ENCODE data around the gene SIRT7.

DNA sequence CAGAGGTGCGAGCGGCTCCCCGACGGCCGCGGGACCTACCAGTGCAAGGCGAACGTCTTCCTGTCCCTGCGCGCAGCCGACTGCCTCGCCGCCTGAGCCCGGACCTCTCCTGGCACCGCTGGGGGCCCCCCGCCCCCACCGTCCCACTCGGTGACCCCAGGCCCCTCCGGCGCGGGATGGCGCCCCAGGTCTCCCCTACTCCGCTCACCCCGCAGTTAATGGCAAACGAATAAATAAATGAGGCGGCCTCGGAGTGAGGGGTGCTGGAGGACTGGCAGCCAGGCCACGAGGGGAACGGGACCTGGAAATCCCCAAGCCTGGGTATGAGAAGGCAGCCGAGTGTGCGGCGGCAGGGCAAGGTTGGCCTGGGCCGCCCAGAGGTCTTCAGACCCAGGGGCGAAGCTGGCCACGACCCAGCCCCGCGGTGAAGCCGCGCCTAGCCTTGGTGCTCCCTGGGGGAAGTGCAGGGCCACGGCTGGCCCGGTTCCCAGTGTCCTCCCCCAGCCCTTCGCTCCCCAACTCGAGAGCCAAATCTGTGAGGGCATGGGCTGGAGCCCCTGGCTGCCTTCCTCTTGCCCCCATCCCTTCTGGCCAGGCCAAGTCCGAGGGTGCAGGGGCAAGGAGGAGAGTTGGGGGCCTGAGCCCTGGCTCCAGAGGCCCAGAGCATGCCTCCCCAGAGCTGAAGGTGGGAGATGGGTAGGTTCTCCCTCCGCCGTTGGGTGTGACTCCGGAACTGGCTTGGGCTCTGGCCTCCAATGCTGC lies 15.1 kb downstream of the SIRT7 start:
- TF ChIP-seq, protein P1, sequence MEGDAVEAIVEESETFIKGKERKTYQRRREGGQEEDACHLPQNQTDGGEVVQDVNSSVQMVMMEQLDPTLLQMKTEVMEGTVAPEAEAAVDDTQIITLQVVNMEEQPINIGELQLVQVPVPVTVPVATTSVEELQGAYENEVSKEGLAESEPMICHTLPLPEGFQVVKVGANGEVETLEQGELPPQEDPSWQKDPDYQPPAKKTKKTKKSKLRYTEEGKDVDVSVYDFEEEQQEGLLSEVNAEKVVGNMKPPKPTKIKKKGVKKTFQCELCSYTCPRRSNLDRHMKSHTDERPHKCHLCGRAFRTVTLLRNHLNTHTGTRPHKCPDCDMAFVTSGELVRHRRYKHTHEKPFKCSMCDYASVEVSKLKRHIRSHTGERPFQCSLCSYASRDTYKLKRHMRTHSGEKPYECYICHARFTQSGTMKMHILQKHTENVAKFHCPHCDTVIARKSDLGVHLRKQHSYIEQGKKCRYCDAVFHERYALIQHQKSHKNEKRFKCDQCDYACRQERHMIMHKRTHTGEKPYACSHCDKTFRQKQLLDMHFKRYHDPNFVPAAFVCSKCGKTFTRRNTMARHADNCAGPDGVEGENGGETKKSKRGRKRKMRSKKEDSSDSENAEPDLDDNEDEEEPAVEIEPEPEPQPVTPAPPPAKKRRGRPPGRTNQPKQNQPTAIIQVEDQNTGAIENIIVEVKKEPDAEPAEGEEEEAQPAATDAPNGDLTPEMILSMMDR (IDR thresholded peaks at IDR 0.05; ENCODE audit: low read depth, low read length), result no peak
- no peak for TF ChIP-seq EZH2phosphoT487 (IDR thresholded peaks at IDR 0.05; ENCODE audit: low read depth)

Data from OCI-LY3 (cell line).